ENCODE results near the gene FILIP1L. TPM values are rescaled to one million over a fixed set of nuclear protein-coding genes. Genes with fewer than 3 reads are reported as not detected.

Gene FILIP1L
- total and polyA plus RNA-seq, 2 of the 4 experiments (the other 2 are of a cell fraction), result 11.5 to 19.9 TPM

GRCh38 chr3:100048248-100048647, 66.1 kb downstream of the FILIP1L start:
- no peak overlapping the region for H3K4me2 ChIP-seq (ENCODE audit: low read depth, low read length)
- peak overlapping the region; percentile 32 for H2BK5ac ChIP-seq (ENCODE audit: low read depth, low read length, poor library complexity, severe bottlenecking)
- no peak overlapping the region for H3K9ac ChIP-seq (ENCODE audit: low read depth, low read length)

More at GRCh38 chr3:100048248-100048647, 66.1 kb downstream of the FILIP1L start:
- ChIA-PET CTCF (interaction anchor here (0.6 kb wide), 2 partner anchors 157 to 186 kb away, joined by 3 read pairs; no protein-coding TSS in a partner anchor), POLR2A (ENCODE audit: unreplicated experiment) (interaction anchor here (1.1 kb wide), 1 partner anchor 17 kb away, joined by 3 read pairs; no protein-coding TSS in a partner anchor)
- no peaks in the 10 kb centered on the region for H3K9me3 ChIP-seq (ENCODE audit: control insufficient read depth, insufficient read depth, low read length)
- TF ChIP-seq FOS (IDR thresholded peaks at IDR 0.05; ENCODE audit: low read depth, low read length) (no peak), RFX5 (IDR thresholded peaks at IDR 0.05; ENCODE audit: low read depth, low read length) (no peak), POLR2A (IDR thresholded peaks at IDR 0.05; ENCODE audit: low read depth, low read length) (no peak), CHD1 (IDR thresholded peaks at IDR 0.05; ENCODE audit: low read depth, low read length) (no peak), USF2 (IDR thresholded peaks at IDR 0.05; ENCODE audit: low read depth, low read length) (no peak), MXI1 (IDR thresholded peaks at IDR 0.05; ENCODE audit: borderline replicate concordance, low read depth, low read length) (no peak), RAD21 (IDR thresholded peaks at IDR 0.05; ENCODE audit: low read length) (no peak), BHLHE40 (IDR thresholded peaks at IDR 0.05; ENCODE audit: low read depth, low read length) (no peak), MAZ (IDR thresholded peaks at IDR 0.05; ENCODE audit: borderline replicate concordance, low read depth, low read length) (no peak), MAFK (IDR thresholded peaks at IDR 0.05; ENCODE audit: low read depth, low read length) (no peak), CEBPB (IDR thresholded peaks at IDR 0.05; ENCODE audit: low read depth, low read length) (no peak)
- H3K4me1 ChIP-seq (ENCODE audit: control insufficient read depth, insufficient read depth, low read length), result peaks cover 11% of the 10 kb centered on the region
- H2AK9ac ChIP-seq (replicated peaks; ENCODE audit: low read depth, low read length, poor library complexity), result peak overlapping the region; percentile 7
- H3K4ac ChIP-seq (ENCODE audit: low read depth, low read length), result peak overlapping the region; percentile 78
- H4K91ac ChIP-seq (ENCODE audit: insufficient read depth, low read depth, low read length), result peak overlapping the region; percentile 53; the same call in 1 of the 2 replicates
- H2BK15ac ChIP-seq (ENCODE audit: low read depth, low read length), result peak overlapping the region; percentile 98; the same call in 2 of the 3 replicates
- intact Hi-C loops (cut with micrococcal nuclease) (no loop called here), in situ Hi-C loops (cut with MboI; ENCODE audit: low sequenced_read_pairs) (no loop called here), dilution Hi-C loops (cut with HindIII; ENCODE audit: low sequenced_read_pairs, unreplicated experiment) (no loop called here)
- peaks cover 0 to 8% of the 10 kb centered on the region in 2 experiments; a peak in 3 of 4 replicates for H3K79me1 ChIP-seq (ENCODE audit: low read depth in 1 of 2, low read length in 2 of 2)
- BruUV-seq (replicated peaks), result no TSS peak
- H4K5ac ChIP-seq (ENCODE audit: low read depth, low read length), result peak overlapping the region; percentile 88
- peak overlapping the region; percentile 47; the same call in 1 of the 2 replicates for H3K23ac ChIP-seq (ENCODE audit: low read depth, low read length)
- H3K9me1 ChIP-seq (ENCODE audit: insufficient read depth, low read length), result no peaks in the 10 kb centered on the region; the same call in 1 of the 2 replicates
- WGBS, 2 experiments (ENCODE audit: extremely low coverage in 2 of 2, insufficient read length in 1 of 2), result no CpG with 5 or more reads among the region's 3 CpGs
- H3K27ac ChIP-seq (ENCODE audit: insufficient read depth, low read length), result 0 out of 2 replicates have a peak overlapping the region, but pooled peaks have one; percentile 4
- peak overlapping the region; percentile 68 for H3K18ac ChIP-seq (ENCODE audit: low read depth, low read length)
- no peak overlapping the region for H3K4me3 ChIP-seq (ENCODE audit: insufficient read depth, low read depth, low read length)
- no peak overlapping the region for H2AFZ ChIP-seq (replicated peaks; ENCODE audit: low read length, poor library complexity)
- peak overlapping the region; percentile 98 for H2AK5ac ChIP-seq (ENCODE audit: low read depth, low read length)
- DNase-seq (no peak), ATAC-seq (ENCODE audit: low read depth) (no peak)
- peak overlapping the region; percentile 72 for H2BK120ac ChIP-seq (ENCODE audit: low read depth, low read length)
- no peaks in the 10 kb centered on the region for H3K36me3 ChIP-seq (ENCODE audit: control insufficient read depth, insufficient read depth, low read length)
- H2BK20ac ChIP-seq (ENCODE audit: low read depth, low read length), result peak overlapping the region; percentile 89
- H4K8ac ChIP-seq (ENCODE audit: low read depth in 2 of 2, low read length in 2 of 2), result peak overlapping the region; percentile 60 to 71
- H3K56ac ChIP-seq (ENCODE audit: extremely low read depth, insufficient read depth, low read length), result no peak overlapping the region
- H4K20me1 ChIP-seq (ENCODE audit: insufficient read depth, low read length), result no peaks in the 10 kb centered on the region
- H3K27me3 ChIP-seq (ENCODE audit: control insufficient read depth, insufficient read depth, low read length), result peaks cover 4% of the 10 kb centered on the region; the same call in 1 of the 2 replicates
- peak overlapping the region; percentile 83 for H3K14ac ChIP-seq (replicated peaks; ENCODE audit: low read depth, low read length)

Data from IMR-90 (cell line).